ENCODE data around the gene PDE7B. TPM values are rescaled to one million over a fixed set of nuclear protein-coding genes. Genes with fewer than 3 reads are reported as not detected.

PDE7B gene
- total RNA-seq, 1 donor from 2014 or later, result 16.0 TPM

GRCh38 chr6:136180704-136181511 is 329.4 kb downstream of the PDE7B start:
- Mint-ChIP-seq H3K27ac (no peak overlapping the region), H3K4me1 (peaks cover 5% of the 10 kb centered on the region), H3K36me3 (ENCODE audit: low read depth) (peaks cover 27% of the 10 kb centered on the region), H3K9me3 (peaks cover 9% of the 10 kb centered on the region), H3K4me3 (no peak overlapping the region), H3K27me3 (no peaks in the 10 kb centered on the region)
- intact Hi-C loops (cut with micrococcal nuclease), result no loop called here
- DNase-seq, result no peak

- H3K4me1 Mint-ChIP-seq, result peaks cover 5% of the 10 kb centered on the region
- no peak overlapping the region for H3K4me3 Mint-ChIP-seq
- H3K36me3 Mint-ChIP-seq (ENCODE audit: low read depth), result peaks cover 27% of the 10 kb centered on the region
- no peaks in the 10 kb centered on the region for H3K27me3 Mint-ChIP-seq
- no peak for DNase-seq
- intact Hi-C loops (cut with micrococcal nuclease), result no loop called here
- no peak overlapping the region for H3K27ac Mint-ChIP-seq
- H3K9me3 Mint-ChIP-seq, result peaks cover 9% of the 10 kb centered on the region
Measured at GRCh38 chr6:136181512-136181833, 330.0 kb downstream of the PDE7B start.

- intact Hi-C loops (cut with micrococcal nuclease), result no loop called here
- no peak overlapping the region for H3K4me3 Mint-ChIP-seq
- H3K4me1 Mint-ChIP-seq, result peaks cover 5% of the 10 kb centered on the region
- H3K9me3 Mint-ChIP-seq, result peaks cover 9% of the 10 kb centered on the region
- peaks cover 28% of the 10 kb centered on the region for H3K36me3 Mint-ChIP-seq (ENCODE audit: low read depth)
- no peak overlapping the region for H3K27ac Mint-ChIP-seq
- no peaks in the 10 kb centered on the region for H3K27me3 Mint-ChIP-seq
- DNase-seq, result no peak
Measured at GRCh38 chr6:136181861-136182260, 330.4 kb downstream of the PDE7B start.

- Mint-ChIP-seq H3K36me3 (ENCODE audit: low read depth) (peaks cover 19% of the 10 kb centered on the region), H3K9me3 (no peaks in the 10 kb centered on the region), H3K4me3 (no peak overlapping the region), H3K4me1 (no peaks in the 10 kb centered on the region), H3K27me3 (no peaks in the 10 kb centered on the region), H3K27ac (no peak overlapping the region)
- no peak for DNase-seq
- intact Hi-C loops (cut with micrococcal nuclease), result no loop called here
Measured at GRCh38 chr6:136184738-136185137, 333.2 kb downstream of the PDE7B start.

GRCh38 chr6:136186363-136186762 is 334.9 kb downstream of the PDE7B start:
- no peaks in the 10 kb centered on the region for H3K27me3 Mint-ChIP-seq
- H3K9me3 Mint-ChIP-seq, result no peaks in the 10 kb centered on the region
- H3K4me1 Mint-ChIP-seq, result no peaks in the 10 kb centered on the region
- peaks cover 17% of the 10 kb centered on the region for H3K36me3 Mint-ChIP-seq (ENCODE audit: low read depth)
- DNase-seq, result no peak
- no peak overlapping the region for H3K4me3 Mint-ChIP-seq
- intact Hi-C loops (cut with micrococcal nuclease), result no loop called here
- no peak overlapping the region for H3K27ac Mint-ChIP-seq

GRCh38 chr6:136188486-136188885 is 337.0 kb downstream of the PDE7B start:
- Mint-ChIP-seq H3K27me3 (no peaks in the 10 kb centered on the region), H3K4me1 (no peaks in the 10 kb centered on the region), H3K36me3 (ENCODE audit: low read depth) (peaks cover 18% of the 10 kb centered on the region), H3K4me3 (no peak overlapping the region), H3K27ac (no peak overlapping the region), H3K9me3 (no peaks in the 10 kb centered on the region)
- intact Hi-C loops (cut with micrococcal nuclease), result no loop called here
- DNase-seq, result no peak

- no peaks in the 10 kb centered on the region for H3K4me1 Mint-ChIP-seq
- no peak overlapping the region for H3K4me3 Mint-ChIP-seq
- DNase-seq, result no peak
- intact Hi-C loops (cut with micrococcal nuclease), result no loop called here
- no peaks in the 10 kb centered on the region for H3K9me3 Mint-ChIP-seq
- peaks cover 1% of the 10 kb centered on the region for H3K27me3 Mint-ChIP-seq
- H3K27ac Mint-ChIP-seq, result no peak overlapping the region
- peaks cover 18% of the 10 kb centered on the region for H3K36me3 Mint-ChIP-seq (ENCODE audit: low read depth)
Measured at GRCh38 chr6:136189104-136189503, 337.6 kb downstream of the PDE7B start.

GRCh38 chr6:136191606-136192312 is 340.3 kb downstream of the PDE7B start:
- H3K27ac Mint-ChIP-seq, result no peak overlapping the region
- intact Hi-C loops (cut with micrococcal nuclease), result no loop called here
- no peak overlapping the region for H3K4me3 Mint-ChIP-seq
- peaks cover 19% of the 10 kb centered on the region for H3K36me3 Mint-ChIP-seq (ENCODE audit: low read depth)
- no peaks in the 10 kb centered on the region for H3K4me1 Mint-ChIP-seq
- no peak for DNase-seq
- H3K27me3 Mint-ChIP-seq, result peaks cover 3% of the 10 kb centered on the region
- H3K9me3 Mint-ChIP-seq, result no peaks in the 10 kb centered on the region

- Mint-ChIP-seq H3K4me1 (no peaks in the 10 kb centered on the region), H3K27ac (no peak overlapping the region), H3K36me3 (ENCODE audit: low read depth) (peaks cover 13% of the 10 kb centered on the region), H3K27me3 (peaks cover 3% of the 10 kb centered on the region), H3K9me3 (no peaks in the 10 kb centered on the region), H3K4me3 (no peak overlapping the region)
- intact Hi-C loops (cut with micrococcal nuclease), result no loop called here
- no peak for DNase-seq
Measured at GRCh38 chr6:136192902-136193301, 341.4 kb downstream of the PDE7B start.

- no peak for DNase-seq
- H3K27me3 Mint-ChIP-seq, result peaks cover 1% of the 10 kb centered on the region
- intact Hi-C loops (cut with micrococcal nuclease), result no loop called here
- no peak overlapping the region for H3K27ac Mint-ChIP-seq
- no peaks in the 10 kb centered on the region for H3K9me3 Mint-ChIP-seq
- H3K4me1 Mint-ChIP-seq, result no peaks in the 10 kb centered on the region
- no peaks in the 10 kb centered on the region for H3K36me3 Mint-ChIP-seq (ENCODE audit: low read depth)
- H3K4me3 Mint-ChIP-seq, result no peak overlapping the region
Measured at GRCh38 chr6:136201732-136202131, 350.2 kb downstream of the PDE7B start.

GRCh38 chr6:136208783-136209182 is 357.3 kb downstream of the PDE7B start:
- no peak overlapping the region for H3K27ac Mint-ChIP-seq
- intact Hi-C loops (cut with micrococcal nuclease), result no loop called here
- H3K27me3 Mint-ChIP-seq, result peaks cover 3% of the 10 kb centered on the region
- no peaks in the 10 kb centered on the region for H3K36me3 Mint-ChIP-seq (ENCODE audit: low read depth)
- H3K9me3 Mint-ChIP-seq, result no peaks in the 10 kb centered on the region
- DNase-seq, result no peak
- no peak overlapping the region for H3K4me3 Mint-ChIP-seq
- no peaks in the 10 kb centered on the region for H3K4me1 Mint-ChIP-seq

GRCh38 chr6:136209496-136209895 is 358.0 kb downstream of the PDE7B start:
- intact Hi-C loops (cut with micrococcal nuclease), result no loop called here
- H3K27ac Mint-ChIP-seq, result no peak overlapping the region
- no peaks in the 10 kb centered on the region for H3K4me1 Mint-ChIP-seq

GRCh38 chr6:136210398-136211165 is 359.1 kb downstream of the PDE7B start:
- H3K27ac Mint-ChIP-seq, result no peak overlapping the region
- intact Hi-C loops (cut with micrococcal nuclease), result no loop called here
- H3K4me1 Mint-ChIP-seq, result no peaks in the 10 kb centered on the region
- no peaks in the 10 kb centered on the region for H3K36me3 Mint-ChIP-seq (ENCODE audit: low read depth)
- no peak for DNase-seq
- peaks cover 3% of the 10 kb centered on the region for H3K27me3 Mint-ChIP-seq
- no peak overlapping the region for H3K4me3 Mint-ChIP-seq
- no peaks in the 10 kb centered on the region for H3K9me3 Mint-ChIP-seq

More at GRCh38 chr6:136209496-136209895, 358.0 kb downstream of the PDE7B start:
- Mint-ChIP-seq H3K36me3 (ENCODE audit: low read depth) (no peaks in the 10 kb centered on the region), H3K9me3 (no peaks in the 10 kb centered on the region), H3K27me3 (peaks cover 3% of the 10 kb centered on the region), H3K4me3 (no peak overlapping the region)
- no peak for DNase-seq

GRCh38 chr6:136212608-136213007 is 361.1 kb downstream of the PDE7B start:
- intact Hi-C loops (cut with micrococcal nuclease), result no loop called here
- peaks cover 2% of the 10 kb centered on the region for H3K27me3 Mint-ChIP-seq
- no peak overlapping the region for H3K27ac Mint-ChIP-seq
- peaks cover 2% of the 10 kb centered on the region for H3K4me1 Mint-ChIP-seq
- H3K4me3 Mint-ChIP-seq, result no peak overlapping the region
- DNase-seq, result no peak
- no peaks in the 10 kb centered on the region for H3K36me3 Mint-ChIP-seq (ENCODE audit: low read depth)
- no peaks in the 10 kb centered on the region for H3K9me3 Mint-ChIP-seq
